LNCaP clone FGC (cell line): ENCODE measurements around the gene EHMT1.

Experiments
- DNase-seq: peaks from one replicate; pipeline ENCODE4 v3.0.0-alpha.2; 2011; ENCODE audit warnings: low read depth
- H3K4me3 ChIP-seq: 2 replicates; pipeline ENCODE4 v1.5.1; 2011; ENCODE audit warnings: mild to moderate bottlenecking, low read depth, low read length, control low read depth
- CTCF ChIP-seq: IDR thresholded peaks from 2 replicates; pipeline ENCODE4 v1.5.1; 2012; ENCODE audit warnings: mild to moderate bottlenecking; ENCODE audit not compliant: control insufficient read depth, insufficient read depth; ENCODE audit errors: extremely low read depth

The EHMT1 gene

GRCh38 chr9:137761032-137761431 lies 142.2 kb downstream of the EHMT1 start:
- no peak for TF ChIP-seq CTCF
- DNase-seq: no peak
- no peak overlapping the region for H3K4me3 ChIP-seq

DNA sequence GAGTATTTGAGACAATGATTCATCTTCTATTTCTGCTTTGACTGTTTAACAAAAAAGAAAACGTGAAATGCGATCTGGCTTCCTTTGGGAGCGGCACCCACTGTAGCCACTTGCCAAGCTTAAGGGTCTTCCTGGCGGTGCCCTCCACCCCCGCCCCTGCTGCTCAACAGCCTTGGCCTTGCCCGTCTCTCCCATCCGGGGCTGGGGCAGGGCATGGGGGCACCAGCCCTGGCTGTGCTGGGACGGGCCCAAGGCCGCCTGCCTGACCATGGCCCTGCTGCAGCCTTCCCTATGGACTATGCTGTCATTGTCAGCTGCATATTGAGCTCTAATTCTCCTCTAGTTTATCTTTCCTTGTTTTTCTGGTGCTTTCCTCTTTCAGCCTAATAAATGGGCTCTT lies 143.0 kb downstream of the EHMT1 start:
- TF ChIP-seq CTCF: no peak
- no peak for DNase-seq
- H3K4me3 ChIP-seq: no peak overlapping the region

GRCh38 chr9:137762414-137763061 lies 143.7 kb downstream of the EHMT1 start:
- no peak for TF ChIP-seq CTCF
- no peak for DNase-seq
- no peak overlapping the region for H3K4me3 ChIP-seq

DNA sequence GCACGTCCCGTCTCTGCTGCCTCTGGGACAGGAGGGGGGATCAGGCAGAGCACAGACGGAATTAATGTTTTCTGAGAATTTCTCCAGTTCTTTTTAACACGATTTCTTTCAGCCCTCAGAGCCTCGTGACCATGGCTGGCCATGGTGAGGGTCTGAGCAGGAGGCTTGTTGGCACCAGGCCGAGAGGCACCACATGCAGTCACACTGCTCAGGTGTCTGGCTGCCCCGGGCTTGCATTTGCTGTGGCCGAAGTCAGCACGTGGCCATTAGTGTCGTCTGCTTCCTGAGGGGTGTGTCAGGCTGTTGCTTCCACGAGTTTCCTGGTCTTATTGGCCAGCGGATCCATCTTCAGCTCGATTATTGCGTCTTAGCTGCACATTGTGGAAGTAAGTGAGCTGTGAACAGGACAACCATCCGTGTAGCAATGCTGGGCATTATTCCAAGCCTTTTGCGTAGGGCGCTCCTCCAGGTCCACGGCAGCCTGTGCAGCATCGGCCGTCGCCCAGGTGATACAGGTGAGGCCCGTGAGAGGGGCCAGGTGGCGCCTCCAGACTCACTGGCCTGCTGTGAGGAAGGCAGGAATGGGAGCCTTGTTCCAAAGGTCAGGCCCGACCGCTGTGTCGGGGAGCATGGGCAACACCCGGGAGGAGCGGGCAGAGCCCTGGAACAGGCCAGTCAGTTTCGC lies 144.6 kb downstream of the EHMT1 start:
- TF ChIP-seq CTCF: no peak
- no peak for DNase-seq
- no peak overlapping the region for H3K4me3 ChIP-seq

- DNase-seq: no peak
- no peak for TF ChIP-seq CTCF
- no peak overlapping the region for H3K4me3 ChIP-seq
Observed at GRCh38 chr9:137764171-137764671, 145.4 kb downstream of the EHMT1 start.

DNA sequence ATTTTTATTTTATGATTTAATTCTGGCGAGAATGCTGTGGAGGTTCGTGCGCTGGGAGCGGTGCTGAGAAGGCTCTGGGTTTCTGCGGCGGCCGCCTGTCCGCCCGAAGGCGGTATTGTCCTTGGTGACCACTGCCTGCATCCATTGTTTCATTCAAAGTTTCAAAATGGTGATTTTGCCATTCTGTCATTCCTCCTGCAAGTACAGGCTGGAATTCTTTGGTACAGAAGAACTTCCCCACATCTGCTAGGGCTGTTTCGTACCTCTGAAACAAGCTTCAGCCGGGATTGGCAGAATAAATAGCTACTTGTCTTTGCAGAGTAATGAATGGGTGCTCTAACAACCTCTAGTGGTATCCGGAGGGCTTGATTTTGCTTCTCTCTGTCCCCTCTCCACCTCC lies 146.2 kb downstream of the EHMT1 start:
- no peak for DNase-seq
- TF ChIP-seq CTCF: no peak

More for the DNA sequence above, 146.2 kb downstream of the EHMT1 start:
- no peak overlapping the region for H3K4me3 ChIP-seq
